Measurements from ENCODE around the gene GPR141.

The GPR141 gene, protein sequence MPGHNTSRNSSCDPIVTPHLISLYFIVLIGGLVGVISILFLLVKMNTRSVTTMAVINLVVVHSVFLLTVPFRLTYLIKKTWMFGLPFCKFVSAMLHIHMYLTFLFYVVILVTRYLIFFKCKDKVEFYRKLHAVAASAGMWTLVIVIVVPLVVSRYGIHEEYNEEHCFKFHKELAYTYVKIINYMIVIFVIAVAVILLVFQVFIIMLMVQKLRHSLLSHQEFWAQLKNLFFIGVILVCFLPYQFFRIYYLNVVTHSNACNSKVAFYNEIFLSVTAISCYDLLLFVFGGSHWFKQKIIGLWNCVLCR

GRCh38 chr7:37683246-37684120 lies at the start of gene GPR141:
TSS of gene GPR141 (plus strand) at chr7:37683766. CDS start at chr7:37740394, 56,628 bp downstream.
- no peak for DNase-seq

- no peak for DNase-seq
Measured at GRCh38 chr7:37635346-37635745, 48.2 kb upstream of the GPR141 start.

DNA sequence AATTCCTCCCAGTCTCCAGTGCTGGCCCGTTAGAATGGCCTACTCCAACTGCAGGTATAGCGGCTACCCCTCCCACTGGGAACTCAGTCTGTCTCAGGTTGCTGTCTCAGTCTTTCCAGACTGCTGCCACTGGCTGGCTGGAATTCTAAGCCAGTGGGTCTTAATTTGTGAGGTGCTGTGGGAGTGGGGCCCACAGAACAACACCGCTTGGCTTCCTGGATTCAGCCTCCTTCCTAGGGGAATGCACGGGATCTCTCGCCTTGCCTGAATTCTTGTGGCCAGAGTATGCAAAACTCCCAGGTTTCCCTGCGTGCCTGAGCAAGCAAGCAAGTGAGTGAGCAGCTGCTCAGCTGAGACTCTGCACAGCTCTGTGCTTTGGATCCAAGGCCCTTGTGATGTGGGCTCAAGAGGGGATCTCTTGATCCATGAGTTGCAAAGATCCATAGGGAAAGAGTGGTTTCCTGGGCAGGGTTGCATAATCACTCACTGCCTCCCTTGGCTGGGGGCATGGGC lies 41.5 kb upstream of the GPR141 start:
- no peak for DNase-seq

GRCh38 chr7:37643876-37644275 lies 39.7 kb upstream of the GPR141 start:
- no peak for DNase-seq

DNA sequence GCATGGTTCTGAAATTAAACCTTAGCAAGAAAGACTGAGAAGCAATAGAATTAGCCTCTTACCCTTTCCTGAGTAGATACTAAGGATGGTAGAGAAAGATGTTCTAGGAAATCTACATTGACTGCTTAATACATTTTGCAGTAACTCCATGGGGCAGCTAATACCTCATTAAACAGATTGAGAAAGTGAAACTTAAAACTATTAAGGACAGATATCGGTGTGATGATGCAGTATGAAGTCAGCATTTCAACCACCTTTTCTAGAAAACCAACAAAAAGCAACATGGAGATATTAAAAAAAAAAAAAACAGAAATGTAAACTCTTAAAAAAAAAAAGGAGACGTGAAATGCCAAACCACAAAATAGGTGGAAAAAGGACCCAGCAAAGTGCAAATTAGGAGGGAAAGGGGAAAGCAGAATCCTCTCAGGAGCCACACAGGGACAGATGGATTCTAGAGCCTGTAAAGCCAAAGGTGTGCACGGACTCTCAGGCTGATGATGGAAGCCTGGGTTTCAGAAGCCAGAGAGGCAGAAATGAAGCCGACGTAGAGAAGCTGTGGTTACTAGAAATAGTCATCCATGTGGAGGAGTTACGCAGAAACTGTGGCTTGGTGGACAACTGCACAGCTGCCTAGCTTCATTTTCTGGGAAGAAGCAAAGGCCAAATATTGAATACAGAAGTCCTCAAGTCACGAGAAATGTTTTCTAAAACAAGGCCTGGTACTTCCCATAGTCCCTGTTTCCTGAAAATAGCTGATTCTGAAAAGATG lies 38.1 kb upstream of the GPR141 start:
- DNase-seq, result no peak

DNA sequence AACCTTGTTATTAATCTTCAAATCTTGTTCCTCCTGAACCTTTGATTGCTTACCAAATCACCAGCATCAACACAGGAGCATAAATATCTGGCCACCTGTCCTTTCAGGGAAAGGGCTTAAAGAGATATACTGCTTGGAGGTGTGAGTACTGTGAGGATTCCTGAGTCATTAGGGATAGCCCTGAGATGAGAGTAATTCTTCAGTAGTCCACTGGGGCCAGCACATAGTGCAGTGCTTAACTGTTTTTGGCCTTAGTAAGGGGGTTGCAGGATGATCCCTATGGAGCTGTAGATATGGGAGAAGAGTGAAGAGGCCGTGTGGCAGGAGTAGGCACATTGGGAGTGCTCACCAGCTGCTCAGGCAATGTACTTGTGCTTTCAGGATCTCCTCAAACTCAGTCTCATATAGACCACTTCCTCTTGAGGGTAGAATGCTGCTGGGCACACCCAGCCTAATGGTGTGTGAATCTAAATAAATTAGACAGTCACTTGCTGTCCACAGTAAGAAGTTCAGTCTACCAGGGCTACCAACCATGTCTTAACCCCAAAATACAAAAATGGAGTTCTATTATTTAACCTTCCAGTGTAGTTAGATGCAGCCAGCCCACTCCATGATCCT lies 26.5 kb upstream of the GPR141 start:
- DNase-seq, result no peak

- DNase-seq, result no peak
Measured at GRCh38 chr7:37657816-37658215, 25.8 kb upstream of the GPR141 start.

- DNase-seq, result no peak
Measured at GRCh38 chr7:37659971-37660565, 23.5 kb upstream of the GPR141 start.

DNA sequence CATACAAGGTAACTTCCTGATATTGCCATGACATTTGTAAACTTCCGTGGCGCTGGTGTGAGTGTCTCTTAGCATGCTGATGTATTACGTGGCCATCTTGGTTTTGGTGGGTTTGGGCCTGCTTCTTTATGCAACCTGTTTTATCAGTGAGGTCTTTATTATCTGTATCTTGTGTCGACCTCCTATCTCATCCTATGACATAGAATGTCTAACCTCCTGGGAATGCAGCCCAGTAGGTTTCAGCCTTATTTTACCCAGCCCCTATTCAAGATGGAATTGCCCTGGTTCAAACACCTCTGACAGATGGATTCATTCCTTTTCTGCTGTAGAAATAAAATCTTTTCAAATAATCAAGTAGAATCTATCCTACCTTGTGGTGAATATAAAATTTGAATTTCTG lies 23.0 kb upstream of the GPR141 start:
- DNase-seq, result no peak

DNA sequence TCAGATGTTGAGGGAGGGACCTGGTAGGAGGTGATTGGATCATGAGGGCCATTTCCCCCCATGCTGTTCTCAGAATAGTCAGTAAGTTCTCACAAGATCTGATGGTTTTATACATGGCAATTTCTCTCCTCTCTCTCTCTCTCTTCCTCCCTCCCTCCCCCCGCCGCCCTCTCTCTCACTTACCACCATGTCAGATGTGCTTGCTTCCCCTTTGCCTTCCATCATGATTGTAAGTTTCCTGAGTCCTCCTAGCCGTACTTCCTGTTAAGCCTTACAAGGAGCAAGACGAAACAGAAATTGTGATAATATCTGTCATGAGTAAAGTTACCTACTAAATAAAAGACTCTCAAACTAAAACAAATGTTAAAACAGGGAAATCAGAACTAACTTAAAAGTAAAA lies 19.9 kb upstream of the GPR141 start:
- DNase-seq, result no peak

DNA sequence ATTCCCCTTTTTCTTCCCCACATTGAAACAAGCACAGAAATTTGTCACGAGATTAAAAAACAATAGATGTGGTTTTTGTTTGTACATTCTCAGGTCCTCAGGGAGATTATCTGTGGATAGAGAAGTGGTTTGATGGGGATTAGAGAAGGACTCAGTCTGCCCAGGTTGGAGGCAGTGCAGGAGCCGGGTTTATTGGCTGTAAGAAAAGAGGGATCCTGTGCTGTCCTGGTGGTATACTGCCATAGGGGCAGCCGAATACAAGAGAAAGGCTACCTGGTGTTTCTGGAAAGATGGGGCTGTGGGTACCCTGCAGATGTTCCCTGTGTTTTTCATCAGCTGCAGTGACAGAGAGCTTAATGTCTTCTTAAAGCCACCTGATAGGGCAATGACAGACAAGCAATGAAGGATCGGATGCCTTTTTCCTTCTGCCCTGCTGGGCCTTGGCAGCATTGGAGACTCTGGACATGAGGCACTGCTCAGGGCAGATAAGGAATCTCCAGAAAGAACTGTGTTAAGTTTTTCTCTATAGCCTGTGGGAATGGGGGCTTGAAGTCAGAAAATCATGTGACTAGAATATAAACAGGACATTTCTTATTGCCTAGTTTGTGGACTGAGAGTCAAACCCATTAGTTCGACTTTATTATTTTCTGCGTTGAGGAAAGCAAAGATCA lies 18.1 kb upstream of the GPR141 start:
- DNase-seq, result no peak

DNA sequence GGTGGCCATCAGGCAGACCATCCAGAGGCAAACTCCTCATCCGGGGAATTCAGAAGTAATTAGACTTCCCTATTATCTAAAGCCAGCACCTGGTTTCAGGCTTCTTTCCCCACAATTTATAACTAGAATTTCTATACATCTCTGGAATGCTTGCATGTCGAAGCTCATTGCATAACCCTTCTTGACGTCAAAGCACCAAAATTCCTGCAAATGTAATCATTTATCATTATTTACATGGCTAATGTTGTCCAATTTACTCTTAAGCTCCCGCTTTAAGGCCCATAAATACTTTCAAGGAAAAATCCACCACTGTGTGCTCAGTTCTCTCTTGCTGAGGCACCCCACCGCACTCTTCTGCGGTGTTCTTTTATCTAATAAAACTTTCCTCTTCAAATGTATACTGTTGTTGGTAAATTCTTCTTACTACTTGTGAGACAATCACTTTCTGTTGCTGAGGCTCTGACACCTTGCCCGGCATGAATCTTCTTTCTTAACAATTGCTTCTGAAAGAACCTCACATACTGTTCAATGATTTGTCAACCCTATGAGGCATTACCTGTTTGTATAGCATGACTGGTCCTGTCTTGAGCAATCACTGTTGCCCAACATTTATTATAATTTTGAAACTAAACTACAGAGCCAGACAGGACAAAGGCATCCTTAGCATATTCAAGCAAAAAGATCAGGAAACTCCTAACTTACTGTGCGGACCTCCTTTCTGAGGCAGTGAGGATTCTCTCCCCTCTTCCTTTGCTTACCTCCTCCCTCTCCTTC lies 17.4 kb upstream of the GPR141 start:
- DNase-seq, result no peak

GRCh38 chr7:37669818-37670217 lies 13.7 kb upstream of the GPR141 start:
- DNase-seq, result no peak

- no peak for DNase-seq
Measured at GRCh38 chr7:37670436-37670835, 13.1 kb upstream of the GPR141 start.

DNA sequence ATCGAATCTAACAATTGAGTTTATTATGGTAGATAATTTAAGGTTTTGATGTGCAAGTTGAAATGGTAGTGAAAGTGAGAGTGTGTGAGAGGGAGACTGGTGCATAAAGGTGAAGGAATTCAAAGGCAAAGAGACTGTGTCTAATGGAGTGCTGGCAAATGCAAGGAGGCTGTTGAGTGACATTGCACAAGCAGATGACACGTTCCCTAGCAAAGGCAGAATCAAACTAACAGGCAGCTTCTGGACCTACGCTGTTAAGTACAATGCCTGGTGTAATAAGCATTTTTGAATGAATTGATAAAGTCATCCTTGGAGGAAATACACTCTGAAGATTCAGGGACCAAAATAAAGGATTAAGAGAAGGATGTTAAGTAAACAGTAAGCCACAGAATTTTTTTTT lies 11.7 kb upstream of the GPR141 start:
- DNase-seq, result no peak

DNA sequence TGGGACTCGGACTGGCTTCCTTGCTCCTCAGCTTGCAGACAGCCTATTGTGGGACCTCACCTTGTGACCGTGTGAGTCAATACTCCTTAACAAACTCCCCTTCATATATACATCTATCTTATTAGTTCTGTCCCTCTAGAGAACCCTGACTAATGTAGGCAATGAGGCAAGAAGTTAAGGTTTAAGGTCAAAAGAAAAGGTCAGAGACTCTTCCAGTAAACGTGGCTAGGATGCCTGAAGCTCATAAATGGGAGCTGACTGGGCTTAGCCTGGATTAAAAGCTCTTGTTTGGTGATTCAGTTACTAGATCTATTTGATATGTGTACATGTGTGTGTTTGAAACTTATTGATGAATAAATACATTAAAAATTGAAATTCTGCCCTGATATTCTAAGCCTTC lies 10.6 kb upstream of the GPR141 start:
- DNase-seq, result no peak

DNA sequence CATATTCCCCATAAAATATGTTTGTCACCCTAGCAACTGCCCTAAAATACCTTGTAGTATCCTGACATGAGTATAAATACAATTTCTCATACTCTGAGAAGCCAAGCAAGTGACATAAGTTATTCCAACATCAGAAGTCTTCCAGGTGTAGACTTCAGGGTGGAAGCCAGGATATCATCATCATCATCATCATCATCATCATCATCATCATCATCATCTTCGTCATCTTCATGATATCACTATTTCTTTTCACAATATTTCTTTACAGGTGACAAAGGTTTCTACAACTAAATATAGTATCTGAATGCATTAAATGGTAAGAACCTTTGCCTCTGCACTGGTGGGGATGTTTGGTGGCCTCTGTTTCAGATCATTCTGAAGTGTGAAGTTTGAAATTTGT lies 10.0 kb upstream of the GPR141 start:
- no peak for DNase-seq

DNA sequence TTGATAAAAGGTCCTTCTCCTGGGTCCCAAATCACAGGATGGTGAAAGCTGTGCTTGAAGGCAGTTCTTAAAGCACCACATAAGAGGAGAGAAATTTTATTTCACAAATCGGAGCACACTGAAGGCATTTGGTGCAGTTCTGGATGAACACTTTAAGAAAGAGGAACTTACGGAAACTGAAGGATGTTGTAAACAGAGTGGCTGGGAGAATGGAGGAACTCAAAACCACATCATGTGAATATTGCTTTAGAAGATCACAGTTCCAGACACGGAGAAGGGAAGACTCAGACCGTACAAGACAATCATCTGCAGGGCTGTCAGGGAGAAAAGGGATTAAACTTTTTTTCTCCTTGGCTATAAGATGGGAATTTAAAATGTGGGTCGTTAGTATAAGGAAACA lies 9.0 kb upstream of the GPR141 start:
- no peak for DNase-seq

GRCh38 chr7:37675749-37676148 lies 7.8 kb upstream of the GPR141 start:
- no peak for DNase-seq

DNA sequence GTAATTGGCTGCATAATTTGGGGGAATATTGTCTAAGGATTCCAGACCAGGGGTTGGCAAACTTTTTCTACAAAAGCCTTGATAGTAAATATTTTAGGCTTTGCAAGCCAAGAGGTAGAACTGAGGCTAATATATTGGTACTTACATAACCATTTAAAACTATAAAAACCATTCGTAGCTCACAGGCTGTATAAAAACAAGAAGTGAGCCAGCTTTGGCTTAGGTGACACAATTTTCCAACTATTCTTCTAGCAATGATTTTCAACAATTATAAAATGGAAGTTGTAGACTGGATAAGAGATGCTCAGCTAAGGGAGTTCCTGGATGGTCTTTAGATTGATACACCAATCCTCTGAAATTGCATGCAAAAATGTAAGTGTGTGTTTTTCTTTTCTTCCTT lies 1.4 kb downstream of the GPR141 start:
- DNase-seq, result no peak
